GM19397 (cell line): ENCODE measurements around the gene HIPK2.
"Not testable (repeated sequence)": the region's sequence is repeated elsewhere in the genome, so short reads cannot be mapped to it uniquely, and the experiment has no call there.

ENCODE experiments used
- ATAC-seq: cut with Tn5 transposase; IDR thresholded peaks from one replicate; pipeline ENCODE4 v1.9.1; 2021; ENCODE audit warnings: mild to moderate bottlenecking, moderate library complexity; ENCODE audit not compliant: unreplicated experiment

The HIPK2 gene

DNA sequence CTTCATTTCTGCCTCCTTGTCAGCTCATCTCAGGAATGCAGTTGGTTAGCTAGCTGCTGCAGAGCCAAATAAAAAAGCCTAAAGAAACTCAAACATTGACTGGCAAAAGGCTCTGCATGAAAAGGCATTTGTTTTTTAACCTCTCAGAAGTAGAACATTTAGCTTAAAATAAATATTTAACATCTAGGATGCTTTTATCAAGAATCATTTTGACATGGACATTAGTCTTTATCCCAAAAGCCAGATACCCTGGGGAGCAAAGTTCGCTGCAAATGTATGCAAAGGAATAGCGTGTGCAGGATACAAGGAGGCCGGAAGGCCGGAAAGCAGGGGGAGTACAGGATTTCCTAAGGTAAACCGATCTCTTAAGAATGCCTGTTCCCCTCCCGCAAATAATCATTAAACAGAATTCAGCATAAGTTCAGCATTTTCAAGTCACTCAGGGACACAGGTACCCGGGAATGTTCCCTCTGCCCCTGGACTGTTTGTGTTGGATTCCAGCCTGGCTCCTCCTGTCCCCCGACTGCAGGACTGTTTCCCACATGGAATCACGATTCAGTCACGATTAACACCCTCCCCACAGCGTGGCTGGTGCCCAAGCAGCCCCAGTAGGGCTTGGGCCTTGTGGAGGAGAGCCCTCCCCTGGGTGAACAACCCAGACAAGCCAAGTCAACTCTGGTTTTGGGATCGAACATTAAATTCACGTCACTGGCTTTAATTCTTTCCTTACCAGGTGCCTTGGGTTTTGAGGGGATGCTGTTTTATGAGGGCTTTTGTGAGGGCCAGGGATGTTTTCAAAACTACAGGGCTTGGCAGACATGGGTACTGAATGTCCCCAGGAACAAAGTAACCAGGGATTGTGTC lies 97.8 kb downstream of the HIPK2 start:
- no peak for ATAC-seq

GRCh38 chr7:139676390-139676789 lies 101.4 kb downstream of the HIPK2 start:
- ATAC-seq = no peak

DNA sequence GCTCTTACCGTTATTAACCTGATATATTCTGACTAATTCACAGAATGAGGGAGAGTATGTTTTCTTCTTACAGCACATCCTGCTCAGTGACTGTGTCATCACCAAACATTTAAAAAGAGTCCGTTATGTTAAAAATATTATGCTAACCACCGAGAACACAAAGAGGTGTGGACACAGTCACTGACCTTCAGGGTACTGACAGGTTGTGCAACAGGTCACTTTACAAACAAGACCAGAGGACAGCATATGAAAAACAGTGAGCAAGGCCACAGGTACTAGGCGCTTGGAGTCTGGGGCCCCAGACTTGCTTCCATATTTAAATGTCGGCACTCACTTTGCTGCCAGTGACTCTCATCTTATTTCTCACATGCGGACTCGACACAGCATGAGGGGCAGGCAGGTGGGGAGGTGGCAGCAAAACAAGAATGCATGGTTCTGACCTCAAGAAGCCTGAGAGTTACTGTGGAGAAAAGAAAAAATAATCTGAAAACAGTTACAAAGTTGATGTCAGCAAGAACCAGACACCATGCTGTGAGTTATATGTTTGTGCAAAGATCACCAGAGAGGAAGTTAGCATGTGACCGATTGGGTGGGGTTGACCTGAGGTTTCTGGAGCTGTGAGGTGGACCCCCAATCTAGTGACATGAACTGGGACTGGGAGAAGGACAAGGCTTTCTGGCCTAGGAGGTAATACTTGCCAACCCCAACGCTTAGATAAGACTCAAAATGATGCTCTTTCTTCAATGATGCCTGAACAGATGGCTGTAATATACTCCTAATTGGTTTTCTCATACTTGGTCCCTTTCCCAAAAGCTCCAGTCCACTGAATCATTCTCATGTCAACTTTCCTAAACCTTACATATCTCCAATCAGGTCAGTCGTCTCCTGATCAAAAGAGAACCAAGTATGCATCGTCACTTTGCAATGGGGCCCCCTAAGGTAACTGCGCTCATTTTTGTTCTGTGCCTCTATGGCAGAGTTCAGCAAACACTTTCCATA lies 102.4 kb downstream of the HIPK2 start:
- no peak for ATAC-seq

- no peak for ATAC-seq
These were observed 103.1 kb downstream of the HIPK2 start for GRCh38 chr7:139674752-139675126.

GRCh38 chr7:139674341-139674740 lies 103.5 kb downstream of the HIPK2 start:
- no peak for ATAC-seq

- ATAC-seq = no peak
These were observed 104.0 kb downstream of the HIPK2 start for GRCh38 chr7:139673762-139674161.

DNA sequence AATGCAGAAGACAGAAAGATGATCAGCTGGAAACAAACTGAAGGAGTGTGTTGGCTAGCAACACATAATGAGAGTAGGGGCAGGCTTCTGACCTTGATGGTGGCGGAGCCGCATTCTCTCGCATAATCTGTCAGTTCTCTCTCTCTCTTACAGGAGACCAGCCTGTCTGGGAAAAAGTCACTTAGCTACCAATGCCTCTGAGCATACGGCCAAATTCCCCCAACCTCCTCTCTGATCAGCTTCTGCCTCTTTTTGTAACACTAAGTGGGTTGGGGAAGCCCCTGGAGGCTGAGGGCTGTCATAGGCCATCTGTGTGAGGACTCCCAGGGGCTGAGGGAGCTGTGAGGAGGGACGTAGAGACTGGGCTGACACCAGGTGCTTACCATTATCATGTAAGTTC lies 104.6 kb downstream of the HIPK2 start:
- ATAC-seq = peak; percentile 84

DNA sequence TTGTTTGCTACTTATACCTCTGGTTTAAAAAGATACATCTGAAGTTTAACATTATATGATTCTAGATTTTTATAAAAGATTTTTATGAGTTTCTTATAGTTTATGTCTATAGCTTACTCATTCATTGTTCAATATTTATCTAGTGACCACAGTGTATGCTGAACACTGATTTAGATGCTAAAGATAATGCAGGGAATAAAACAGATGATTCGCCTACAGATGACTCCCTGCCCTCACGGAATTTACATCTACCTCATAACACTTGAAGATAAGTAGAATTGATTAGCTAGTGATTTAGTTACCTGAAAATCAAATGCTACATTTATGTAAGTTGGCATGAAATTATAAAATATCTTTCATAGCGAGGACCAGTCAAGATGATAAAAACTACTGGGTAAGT lies 105.8 kb downstream of the HIPK2 start:
- ATAC-seq = no peak

GRCh38 chr7:139670662-139671061 lies 107.1 kb downstream of the HIPK2 start:
- not testable (repeated sequence) for ATAC-seq

DNA sequence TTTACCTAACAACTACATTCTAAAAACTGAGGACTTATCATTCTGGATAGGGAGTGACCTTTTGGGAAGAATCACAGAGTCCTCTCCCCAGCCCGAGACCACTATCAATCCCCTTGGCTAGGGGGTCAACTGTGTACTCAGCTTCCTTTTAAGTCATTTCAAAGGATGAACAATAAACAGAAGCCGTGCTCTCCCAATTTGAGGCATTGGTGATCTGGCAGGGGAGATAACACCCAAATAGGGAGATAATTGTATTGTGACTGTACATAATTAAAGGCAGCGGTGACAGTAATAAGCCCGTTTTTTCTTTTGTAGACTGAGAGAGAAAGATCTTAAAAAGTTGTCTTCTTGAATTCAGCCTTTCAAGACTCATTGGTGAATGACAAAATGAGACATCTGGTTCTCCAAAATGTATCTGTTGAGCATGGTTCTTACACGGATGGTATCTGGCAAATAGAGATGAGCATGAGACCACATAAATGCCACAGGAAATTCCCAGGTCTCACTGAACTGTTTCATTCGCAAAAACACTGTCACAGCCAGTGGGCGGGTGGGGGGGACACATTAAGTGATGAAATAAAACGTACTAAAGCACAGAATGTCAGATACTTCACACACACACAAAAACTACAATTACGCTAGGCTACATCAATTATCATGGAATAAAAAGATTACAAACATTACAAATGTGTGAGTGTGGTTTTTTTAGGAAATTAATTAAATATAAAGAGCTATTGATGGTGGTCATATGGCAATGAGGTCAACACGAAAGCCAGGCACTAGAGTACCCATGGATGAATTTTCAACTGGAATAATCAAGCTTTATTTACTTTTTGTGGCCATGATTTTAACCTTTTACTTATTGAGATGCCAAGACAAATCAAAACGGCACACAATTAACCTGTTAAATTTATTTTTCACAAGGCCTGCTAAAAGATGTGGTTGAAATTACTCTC lies 108.4 kb downstream of the HIPK2 start:
- no peak for ATAC-seq

DNA sequence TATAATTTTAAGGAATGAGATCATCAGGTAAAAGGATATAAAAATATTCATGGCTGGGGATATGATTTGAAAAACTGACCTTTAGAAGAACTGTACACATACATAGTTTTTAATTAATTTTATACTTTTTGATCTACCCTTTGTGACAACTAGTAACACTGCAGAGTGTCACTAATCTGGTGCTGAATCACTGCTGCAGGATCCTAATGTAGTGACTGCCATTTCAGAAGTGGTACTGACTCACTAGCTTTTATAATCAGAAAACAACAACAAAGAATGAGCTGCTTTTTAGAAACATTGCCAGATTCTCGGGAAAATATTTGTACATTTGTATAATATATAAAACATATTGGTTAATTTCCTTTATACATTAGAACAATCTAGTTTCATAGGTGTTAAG lies 110.4 kb downstream of the HIPK2 start:
- no peak for ATAC-seq

- no peak for ATAC-seq
These were observed 111.3 kb downstream of the HIPK2 start for GRCh38 chr7:139666501-139666900.

DNA sequence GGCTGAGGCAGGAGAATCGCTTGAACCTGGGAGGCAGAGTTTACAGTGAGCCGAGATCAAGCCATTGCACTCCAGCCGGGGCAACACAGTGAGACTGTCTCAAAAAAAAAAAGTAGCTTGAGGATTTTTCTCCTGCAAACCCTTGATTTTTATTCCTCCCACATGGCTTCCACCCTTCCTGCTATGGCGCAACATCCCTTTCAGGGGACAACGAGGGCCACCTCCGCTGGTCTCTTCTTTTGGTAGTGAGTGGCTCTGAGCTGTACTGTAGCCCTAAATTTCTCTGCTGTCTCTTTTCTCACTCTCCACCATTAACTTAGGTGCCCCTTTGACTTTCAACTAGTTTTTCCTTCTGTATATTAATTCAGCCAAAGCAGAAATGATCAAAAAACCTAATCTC lies 113.4 kb downstream of the HIPK2 start:
- ATAC-seq = no peak

DNA sequence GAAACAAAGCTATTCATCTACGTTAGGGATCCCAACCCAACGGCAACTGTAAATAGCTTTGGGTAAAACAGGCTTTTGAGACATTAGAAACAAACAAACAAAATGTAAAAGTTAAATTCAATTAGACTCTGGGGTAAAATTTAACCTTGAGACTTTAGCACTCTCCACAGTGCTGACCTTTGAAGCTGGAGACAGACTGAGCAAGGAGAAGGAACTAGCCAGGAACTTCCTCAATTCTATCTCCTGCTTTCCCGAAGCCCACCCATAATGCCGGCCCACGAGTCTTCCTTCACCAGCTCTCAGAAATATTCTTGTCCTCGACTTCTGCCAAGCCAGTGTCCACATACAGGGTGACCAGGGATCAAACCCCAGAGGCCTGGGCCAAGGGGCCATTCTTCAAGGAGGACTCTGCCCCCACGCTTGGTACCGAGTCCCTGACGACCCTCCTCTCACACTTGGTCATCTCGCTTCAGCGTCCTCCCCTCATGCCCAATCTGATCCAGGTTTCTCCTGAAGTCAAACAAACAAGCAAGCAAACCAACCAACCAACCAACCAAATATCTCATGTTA lies 114.1 kb downstream of the HIPK2 start:
- ATAC-seq = no peak

GRCh38 chr7:139661903-139662302 lies 115.9 kb downstream of the HIPK2 start:
- no peak for ATAC-seq

DNA sequence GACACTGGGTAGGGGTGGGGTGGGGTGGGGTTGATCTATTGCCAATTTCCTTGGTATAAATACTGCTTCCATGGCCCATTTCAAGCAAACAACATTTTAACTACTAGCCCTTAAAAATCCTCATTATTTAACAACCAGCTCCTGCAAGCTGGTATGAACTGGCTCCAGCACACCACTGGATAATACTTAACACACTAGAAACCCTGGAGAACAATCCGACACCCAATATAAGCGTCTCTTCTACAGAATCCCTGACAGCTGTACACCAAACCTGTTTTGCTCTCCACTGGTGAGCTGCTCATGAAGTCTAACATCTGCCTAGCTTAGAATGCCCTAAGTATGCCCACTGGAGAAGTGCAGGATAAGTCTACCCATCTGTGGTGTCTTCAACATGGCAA lies 116.8 kb downstream of the HIPK2 start:
- no peak for ATAC-seq

DNA sequence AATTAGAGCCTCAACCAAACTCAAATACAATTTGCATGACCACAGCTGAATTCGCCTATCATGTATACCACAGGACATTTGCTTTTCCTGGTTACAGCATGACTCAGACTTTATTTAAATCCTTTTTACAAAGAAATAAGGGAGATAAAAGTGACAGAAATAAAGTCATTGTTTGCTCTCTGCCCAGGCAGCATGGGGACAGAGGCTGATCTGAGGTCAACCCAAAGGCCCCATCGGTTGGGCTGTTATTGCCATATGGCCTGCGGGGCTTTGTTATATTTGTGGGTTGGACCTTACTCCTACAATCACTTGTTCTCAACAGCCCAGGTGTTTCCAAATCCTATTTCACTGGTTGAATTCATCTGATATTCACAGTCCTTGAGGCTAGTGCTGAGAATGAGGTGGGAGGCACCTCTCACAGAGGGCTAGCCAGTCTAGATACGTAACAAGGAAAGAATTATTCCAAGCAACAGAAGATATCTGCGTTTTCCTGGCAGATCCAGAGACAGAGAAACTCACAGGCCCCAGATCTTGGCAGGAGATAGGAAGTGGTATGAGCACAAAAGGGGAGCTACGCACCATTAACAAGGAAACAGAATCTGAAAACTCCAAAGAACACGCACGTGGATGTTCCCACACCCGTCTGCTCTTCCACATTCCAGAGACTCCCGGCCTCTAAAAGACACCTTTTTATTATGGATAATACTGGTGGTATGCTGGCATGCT lies 117.3 kb downstream of the HIPK2 start:
- no peak for ATAC-seq

DNA sequence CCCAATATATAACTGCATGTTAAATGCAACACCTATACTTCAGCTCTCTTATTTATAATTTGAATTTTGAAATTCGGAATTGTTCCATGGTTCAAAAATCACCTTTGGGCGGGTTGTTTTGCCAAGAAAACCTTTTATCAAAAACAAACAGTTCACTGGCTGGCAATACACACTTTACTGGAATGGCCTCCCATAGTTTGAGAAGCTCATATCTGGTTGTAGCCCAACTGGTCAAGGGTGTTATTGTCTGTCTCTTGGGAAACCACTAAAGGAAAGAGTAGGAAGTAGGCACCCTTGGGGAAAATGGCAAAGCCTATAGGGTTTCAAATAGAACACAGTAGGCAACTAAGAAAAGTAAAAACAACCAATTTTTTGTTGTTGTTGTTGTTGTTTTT lies 117.9 kb downstream of the HIPK2 start:
- ATAC-seq = no peak

GRCh38 chr7:139658908-139659675 lies 118.7 kb downstream of the HIPK2 start:
- ATAC-seq = no peak
